Activated naive CD8-positive, alpha-beta T cell treated with anti-CD3 and anti-CD28 coated beads, Interleukin-2, amount 50 U/mL, for 24 hours (primary cell): ENCODE results near the gene ST6GALNAC6.
"Not testable (repeated sequence)": the region's sequence is repeated elsewhere in the genome, so short reads cannot be mapped to it uniquely, and the experiment has no call there.

ENCODE experiments used
- ATAC-seq: fragments of 150-1000 bp; cut with Tn5 transposase; one replicate; pipeline ENCODE4 v1.10.0; 2021
- DNase-seq: peaks from one replicate; pipeline ENCODE4 v3.0.0; 2021
- H3K27ac Mint-ChIP-seq: one replicate; pipeline ENCODE4 v1.8.0; 2021; ENCODE audit warnings: mild to moderate bottlenecking, mixed read lengths
- H3K27me3 Mint-ChIP-seq: one replicate; pipeline ENCODE4 v1.8.0; 2021; ENCODE audit warnings: mixed read lengths
- H3K36me3 Mint-ChIP-seq: one replicate; pipeline ENCODE4 v1.8.0; 2021; ENCODE audit warnings: low read depth, mixed read lengths
- H3K4me1 Mint-ChIP-seq: one replicate; pipeline ENCODE4 v1.8.0; 2021; ENCODE audit warnings: mixed read lengths
- H3K4me3 Mint-ChIP-seq: one replicate; pipeline ENCODE4 v1.8.0; 2021; ENCODE audit warnings: mild to moderate bottlenecking, moderate library complexity, mixed read lengths
- H3K9me3 Mint-ChIP-seq: one replicate; pipeline ENCODE4 v1.8.0; 2021; ENCODE audit warnings: mixed read lengths

The ST6GALNAC6 gene

GRCh38 chr9:127897193-127897692 lies 2.2 kb downstream of the ST6GALNAC6 start:
- Mint-ChIP-seq H3K27ac (no peak overlapping the region), H3K9me3 (peaks cover 4% of the 10 kb centered on the region), H3K4me1 (peaks cover 34% of the 10 kb centered on the region), H3K36me3 (peaks cover 54% of the 10 kb centered on the region), H3K27me3 (no peaks in the 10 kb centered on the region), H3K4me3 (peak overlapping the region; percentile 85)
- DNase-seq (peak; percentile 57), ATAC-seq (no peak)

GRCh38 chr9:127896395-127897192 lies 2.8 kb downstream of the ST6GALNAC6 start:
- no peak for ATAC-seq
- Mint-ChIP-seq H3K4me3 (no peak overlapping the region), H3K36me3 (peaks cover 54% of the 10 kb centered on the region), H3K27ac (no peak overlapping the region), H3K27me3 (no peaks in the 10 kb centered on the region), H3K9me3 (peaks cover 4% of the 10 kb centered on the region), H3K4me1 (peaks cover 28% of the 10 kb centered on the region)
- no peak for DNase-seq

GRCh38 chr9:127895811-127896210 lies 3.6 kb downstream of the ST6GALNAC6 start:
- no peak overlapping the region for H3K4me3 Mint-ChIP-seq
- H3K36me3 Mint-ChIP-seq = peaks cover 58% of the 10 kb centered on the region

GRCh38 chr9:127893392-127893791 lies 6.0 kb downstream of the ST6GALNAC6 start:
- ATAC-seq (no peak), DNase-seq (no peak)
- Mint-ChIP-seq H3K9me3 (peaks cover 4% of the 10 kb centered on the region), H3K27me3 (no peaks in the 10 kb centered on the region), H3K4me1 (peaks cover 13% of the 10 kb centered on the region), H3K36me3 (peaks cover 66% of the 10 kb centered on the region), H3K27ac (no peak overlapping the region), H3K4me3 (no peak overlapping the region)

More at GRCh38 chr9:127895811-127896210, 3.6 kb downstream of the ST6GALNAC6 start:
- H3K4me1 Mint-ChIP-seq = peaks cover 22% of the 10 kb centered on the region
- no peaks in the 10 kb centered on the region for H3K27me3 Mint-ChIP-seq
- DNase-seq (no peak), ATAC-seq (no peak)
- H3K27ac Mint-ChIP-seq = no peak overlapping the region
- H3K9me3 Mint-ChIP-seq = peaks cover 4% of the 10 kb centered on the region

GRCh38 chr9:127892831-127893230 lies 6.6 kb downstream of the ST6GALNAC6 start:
- Mint-ChIP-seq H3K4me3 (no peak overlapping the region), H3K36me3 (peaks cover 67% of the 10 kb centered on the region), H3K27ac (no peak overlapping the region), H3K4me1 (peaks cover 10% of the 10 kb centered on the region), H3K9me3 (peaks cover 4% of the 10 kb centered on the region), H3K27me3 (no peaks in the 10 kb centered on the region)
- ATAC-seq (no peak), DNase-seq (no peak)

GRCh38 chr9:127890053-127890452 lies 9.3 kb downstream of the ST6GALNAC6 start:
- H3K27me3 Mint-ChIP-seq = no peaks in the 10 kb centered on the region
- H3K4me3 Mint-ChIP-seq = no peak overlapping the region
- no peak overlapping the region for H3K27ac Mint-ChIP-seq
- peaks cover 9% of the 10 kb centered on the region for H3K4me1 Mint-ChIP-seq
- peaks cover 4% of the 10 kb centered on the region for H3K9me3 Mint-ChIP-seq
- ATAC-seq (no peak), DNase-seq (no peak)
- H3K36me3 Mint-ChIP-seq = peaks cover 61% of the 10 kb centered on the region

- H3K4me3 Mint-ChIP-seq = no peak overlapping the region
- no peak for DNase-seq
- H3K27me3 Mint-ChIP-seq = no peaks in the 10 kb centered on the region
- peaks cover 48% of the 10 kb centered on the region for H3K36me3 Mint-ChIP-seq
- H3K4me1 Mint-ChIP-seq = peaks cover 4% of the 10 kb centered on the region
- H3K9me3 Mint-ChIP-seq = no peaks in the 10 kb centered on the region
- no peak overlapping the region for H3K27ac Mint-ChIP-seq
- ATAC-seq = no peak
These were observed 11.6 kb downstream of the ST6GALNAC6 start for GRCh38 chr9:127887792-127888191.

- ATAC-seq (no peak), DNase-seq (no peak)
- no peak overlapping the region for H3K4me3 Mint-ChIP-seq
- no peak overlapping the region for H3K27ac Mint-ChIP-seq
- H3K9me3 Mint-ChIP-seq = no peaks in the 10 kb centered on the region
- H3K4me1 Mint-ChIP-seq = peaks cover 4% of the 10 kb centered on the region
- peaks cover 42% of the 10 kb centered on the region for H3K36me3 Mint-ChIP-seq
- no peaks in the 10 kb centered on the region for H3K27me3 Mint-ChIP-seq
These were observed 12.9 kb downstream of the ST6GALNAC6 start for GRCh38 chr9:127886401-127886972.

- ATAC-seq (no peak), DNase-seq (no peak)
- H3K4me3 Mint-ChIP-seq = no peak overlapping the region
- H3K9me3 Mint-ChIP-seq = no peaks in the 10 kb centered on the region
- H3K27me3 Mint-ChIP-seq = no peaks in the 10 kb centered on the region
- H3K27ac Mint-ChIP-seq = no peak overlapping the region
- peaks cover 4% of the 10 kb centered on the region for H3K4me1 Mint-ChIP-seq
- H3K36me3 Mint-ChIP-seq = peaks cover 35% of the 10 kb centered on the region
These were observed 13.7 kb downstream of the ST6GALNAC6 start for GRCh38 chr9:127885508-127886281.

- Mint-ChIP-seq H3K27ac (no peak overlapping the region), H3K36me3 (peaks cover 31% of the 10 kb centered on the region), H3K4me1 (peaks cover 4% of the 10 kb centered on the region), H3K27me3 (no peaks in the 10 kb centered on the region), H3K4me3 (no peak overlapping the region), H3K9me3 (no peaks in the 10 kb centered on the region)
- no peak for ATAC-seq
- DNase-seq = no peak
These were observed 14.4 kb downstream of the ST6GALNAC6 start for GRCh38 chr9:127884976-127885490.

GRCh38 chr9:127884427-127884911 lies 14.9 kb downstream of the ST6GALNAC6 start:
- Mint-ChIP-seq H3K27me3 (no peaks in the 10 kb centered on the region), H3K27ac (no peak overlapping the region), H3K36me3 (peaks cover 29% of the 10 kb centered on the region), H3K4me3 (no peak overlapping the region), H3K9me3 (no peaks in the 10 kb centered on the region), H3K4me1 (peaks cover 4% of the 10 kb centered on the region)
- ATAC-seq = peak; percentile 6
- no peak for DNase-seq

GRCh38 chr9:127883959-127884358 lies 15.4 kb downstream of the ST6GALNAC6 start:
- H3K36me3 Mint-ChIP-seq = peaks cover 31% of the 10 kb centered on the region
- no peak for DNase-seq
- H3K27ac Mint-ChIP-seq = no peak overlapping the region
- peaks cover 4% of the 10 kb centered on the region for H3K4me1 Mint-ChIP-seq
- no peaks in the 10 kb centered on the region for H3K9me3 Mint-ChIP-seq
- no peak for ATAC-seq
- no peaks in the 10 kb centered on the region for H3K27me3 Mint-ChIP-seq
- H3K4me3 Mint-ChIP-seq = no peak overlapping the region

- peaks cover 18% of the 10 kb centered on the region for H3K36me3 Mint-ChIP-seq
- not testable (repeated sequence) for H3K4me3 Mint-ChIP-seq, H3K9me3 Mint-ChIP-seq, ATAC-seq, H3K27ac Mint-ChIP-seq, DNase-seq, H3K27me3 Mint-ChIP-seq
- H3K4me1 Mint-ChIP-seq = peaks cover 11% of the 10 kb centered on the region
These were observed 17.7 kb downstream of the ST6GALNAC6 start for GRCh38 chr9:127881715-127882114.

- no peaks in the 10 kb centered on the region for H3K9me3 Mint-ChIP-seq
- peaks cover 5% of the 10 kb centered on the region for H3K27me3 Mint-ChIP-seq
- no peak overlapping the region for H3K27ac Mint-ChIP-seq
- peaks cover 7% of the 10 kb centered on the region for H3K4me1 Mint-ChIP-seq
- DNase-seq (no peak), ATAC-seq (no peak)
- H3K36me3 Mint-ChIP-seq = peaks cover 11% of the 10 kb centered on the region
- H3K4me3 Mint-ChIP-seq = no peak overlapping the region
These were observed 19.3 kb downstream of the ST6GALNAC6 start for GRCh38 chr9:127880143-127880542.
